GM12865 (cell line): ENCODE measurements around the gene SSC5D.

ENCODE experiments used
- DNase-seq: peaks from one replicate; pipeline ENCODE4 v3.0.0; 2010; ENCODE audit warnings: low read depth
- H3K4me3 ChIP-seq: 2 replicates; pipeline ENCODE4 v1.5.1; 2011; ENCODE audit warnings: mild to moderate bottlenecking, low read depth, low read length, control low read depth
- CTCF ChIP-seq: IDR thresholded peaks from 2 replicates; pipeline ENCODE4 v1.5.1; 2011; ENCODE audit warnings: low read length, control low read depth, low read depth, inconsistent platforms; ENCODE audit not compliant: insufficient read depth; ENCODE audit errors: missing control alignments

The SSC5D gene

GRCh38 chr19:55474269-55475265 is 13.7 kb upstream of the SSC5D start:
- H3K4me3 ChIP-seq, result no peak overlapping the region
- TF ChIP-seq CTCF, result no peak
- DNase-seq, result no peak

- TF ChIP-seq CTCF, result no peak
- peak; percentile 99 for DNase-seq
- peak within 1 kb of the TSS; percentile 91 for H3K4me3 ChIP-seq
These were observed 12.0 kb upstream of the SSC5D start, which contains the start of gene ZNF628 for GRCh38 chr19:55476100-55476775. Gene ZNF628, plus strand, starts transcription at chr19:55476617. Its CDS starts 3,294 bp downstream, at chr19:55479911.

- no peak for TF ChIP-seq CTCF
- DNase-seq, result no peak
- no peak overlapping the region; the same call in 1 of the 2 replicates for H3K4me3 ChIP-seq
These were observed 10.3 kb upstream of the SSC5D start for GRCh38 chr19:55477905-55478304.

GRCh38 chr19:55478364-55478763 is 9.9 kb upstream of the SSC5D start:
- no peak overlapping the region for H3K4me3 ChIP-seq
- no peak for DNase-seq
- no peak for TF ChIP-seq CTCF

GRCh38 chr19:55479045-55479444 is 9.2 kb upstream of the SSC5D start:
- TF ChIP-seq CTCF, result no peak
- H3K4me3 ChIP-seq, result no peak overlapping the region
- DNase-seq, result no peak

GRCh38 chr19:55479451-55480230 is 8.6 kb upstream of the SSC5D start:
- TF ChIP-seq CTCF, result no peak
- no peak overlapping the region for H3K4me3 ChIP-seq
- DNase-seq, result no peak
